Activated naive CD4-positive, alpha-beta T cell treated with anti-CD3 and anti-CD28 coated beads, Interleukin-2, amount 10 ng/mL, durations not matched to agents 7 days and 5 days (primary cell): ENCODE measurements around the gene CDC37L1.

Experiments used
- CTCF ChIA-PET: fragments of 350-600 bp; sonication (Branson Sonifier 250); formaldehyde crosslinking; loops from one replicate; lab custom pipeline; 2021; ENCODE audit warnings: antibody characterized with exemption; lab: Charles Lee
- DNase-seq: peaks from one replicate; pipeline ENCODE4 v3.0.0-alpha.2; 2020
- H3K27ac Mint-ChIP-seq: one replicate; pipeline ENCODE4 v1.8.0; 2021; ENCODE audit warnings: mild to moderate bottlenecking, moderate library complexity, mixed read lengths
- H3K27me3 Mint-ChIP-seq: one replicate; pipeline ENCODE4 v1.8.0; 2021; ENCODE audit warnings: mild to moderate bottlenecking, mixed read lengths
- H3K36me3 Mint-ChIP-seq: one replicate; pipeline ENCODE4 v1.8.0; 2021; ENCODE audit warnings: mixed read lengths
- H3K4me1 Mint-ChIP-seq: one replicate; pipeline ENCODE4 v1.8.0; 2021; ENCODE audit warnings: mixed read lengths
- H3K4me3 Mint-ChIP-seq: one replicate; pipeline ENCODE4 v1.8.0; 2021; ENCODE audit warnings: mild to moderate bottlenecking, moderate library complexity, mixed read lengths
- H3K9me3 Mint-ChIP-seq: one replicate; pipeline ENCODE4 v1.8.0; 2021; ENCODE audit warnings: mixed read lengths

Gene CDC37L1

GRCh38 chr9:4680173-4680525 lies 780 bp downstream of the CDC37L1 start:
- CTCF ChIA-PET: no interaction called here
- Mint-ChIP-seq H3K36me3 (peaks cover 15% of the 10 kb centered on the region), H3K27ac (no peak overlapping the region), H3K4me1 (peaks cover 3% of the 10 kb centered on the region), H3K9me3 (no peaks in the 10 kb centered on the region), H3K27me3 (peaks cover 3% of the 10 kb centered on the region), H3K4me3 (no peak overlapping the region)
- no peak for DNase-seq

GRCh38 chr9:4680750-4681149 lies 1.4 kb downstream of the CDC37L1 start:
- Mint-ChIP-seq H3K4me3 (no peak overlapping the region), H3K27ac (no peak overlapping the region), H3K4me1 (peaks cover 3% of the 10 kb centered on the region), H3K27me3 (peaks cover 2% of the 10 kb centered on the region), H3K9me3 (no peaks in the 10 kb centered on the region), H3K36me3 (peaks cover 16% of the 10 kb centered on the region)
- CTCF ChIA-PET: interaction anchor here (1.1 kb wide), 1 partner anchor 60 kb away, joined by 3 read pairs; no protein-coding TSS in a partner anchor
- no peak for DNase-seq

- H3K9me3 Mint-ChIP-seq: no peaks in the 10 kb centered on the region
- H3K4me3 Mint-ChIP-seq: no peak overlapping the region
- peaks cover 9% of the 10 kb centered on the region for H3K4me1 Mint-ChIP-seq
- no peak overlapping the region for H3K27ac Mint-ChIP-seq
- no peaks in the 10 kb centered on the region for H3K27me3 Mint-ChIP-seq
- H3K36me3 Mint-ChIP-seq: peaks cover 24% of the 10 kb centered on the region
- CTCF ChIA-PET: interaction anchor here (0.6 kb wide), 1 partner anchor 325 kb away, joined by 3 read pairs; no protein-coding TSS in a partner anchor
- DNase-seq: no peak
These were observed 5.5 kb downstream of the CDC37L1 start for GRCh38 chr9:4684820-4685219.

GRCh38 chr9:4686112-4686511 lies 6.7 kb downstream of the CDC37L1 start:
- H3K36me3 Mint-ChIP-seq: peaks cover 29% of the 10 kb centered on the region
- no peaks in the 10 kb centered on the region for H3K9me3 Mint-ChIP-seq
- peaks cover 13% of the 10 kb centered on the region for H3K4me1 Mint-ChIP-seq
- DNase-seq: no peak
- no peak overlapping the region for H3K4me3 Mint-ChIP-seq
- no peak overlapping the region for H3K27ac Mint-ChIP-seq
- CTCF ChIA-PET: no interaction called here
- H3K27me3 Mint-ChIP-seq: no peaks in the 10 kb centered on the region

- H3K4me1 Mint-ChIP-seq: peaks cover 13% of the 10 kb centered on the region
- H3K27me3 Mint-ChIP-seq: no peaks in the 10 kb centered on the region
- no peak overlapping the region for H3K4me3 Mint-ChIP-seq
- H3K27ac Mint-ChIP-seq: no peak overlapping the region
- CTCF ChIA-PET: no interaction called here
- no peak for DNase-seq
- peaks cover 33% of the 10 kb centered on the region for H3K36me3 Mint-ChIP-seq
- H3K9me3 Mint-ChIP-seq: no peaks in the 10 kb centered on the region
These were observed 7.2 kb downstream of the CDC37L1 start for GRCh38 chr9:4686584-4686983.

GRCh38 chr9:4689021-4689420 lies 9.7 kb downstream of the CDC37L1 start:
- H3K27ac Mint-ChIP-seq: no peak overlapping the region

GRCh38 chr9:4689687-4690104 lies 10.3 kb downstream of the CDC37L1 start:
- CTCF ChIA-PET: no interaction called here
- Mint-ChIP-seq H3K36me3 (peaks cover 32% of the 10 kb centered on the region), H3K27ac (no peak overlapping the region), H3K4me1 (peaks cover 10% of the 10 kb centered on the region), H3K9me3 (no peaks in the 10 kb centered on the region), H3K4me3 (no peak overlapping the region), H3K27me3 (no peaks in the 10 kb centered on the region)
- DNase-seq: no peak

More at GRCh38 chr9:4689021-4689420, 9.7 kb downstream of the CDC37L1 start:
- DNase-seq: no peak
- Mint-ChIP-seq H3K9me3 (no peaks in the 10 kb centered on the region), H3K27me3 (no peaks in the 10 kb centered on the region), H3K36me3 (peaks cover 33% of the 10 kb centered on the region), H3K4me1 (peaks cover 10% of the 10 kb centered on the region), H3K4me3 (no peak overlapping the region)
- CTCF ChIA-PET: no interaction called here

- no peak for DNase-seq
- Mint-ChIP-seq H3K9me3 (no peaks in the 10 kb centered on the region), H3K36me3 (peaks cover 27% of the 10 kb centered on the region), H3K27ac (no peak overlapping the region), H3K27me3 (no peaks in the 10 kb centered on the region), H3K4me3 (no peak overlapping the region), H3K4me1 (peaks cover 10% of the 10 kb centered on the region)
- CTCF ChIA-PET: no interaction called here
These were observed 10.8 kb downstream of the CDC37L1 start for GRCh38 chr9:4690144-4690543.

GRCh38 chr9:4691795-4692194 lies 12.4 kb downstream of the CDC37L1 start:
- Mint-ChIP-seq H3K9me3 (no peaks in the 10 kb centered on the region), H3K4me1 (peaks cover 10% of the 10 kb centered on the region), H3K27ac (peak overlapping the region; percentile 24), H3K27me3 (no peaks in the 10 kb centered on the region), H3K36me3 (peaks cover 26% of the 10 kb centered on the region), H3K4me3 (no peak overlapping the region)
- CTCF ChIA-PET: interaction anchor here (0.7 kb wide), 1 partner anchor 329 kb away, joined by 3 read pairs; no protein-coding TSS in a partner anchor
- no peak for DNase-seq

- Mint-ChIP-seq H3K4me1 (no peaks in the 10 kb centered on the region), H3K27ac (no peak overlapping the region), H3K27me3 (no peaks in the 10 kb centered on the region), H3K9me3 (no peaks in the 10 kb centered on the region), H3K4me3 (no peak overlapping the region), H3K36me3 (peaks cover 39% of the 10 kb centered on the region)
- no peak for DNase-seq
- CTCF ChIA-PET: no interaction called here
These were observed 20.7 kb downstream of the CDC37L1 start for GRCh38 chr9:4700091-4700490.

GRCh38 chr9:4700932-4701331 lies 21.6 kb downstream of the CDC37L1 start:
- CTCF ChIA-PET: interaction anchor here (0.6 kb wide), 1 partner anchor 361 kb away, joined by 6 read pairs; no protein-coding TSS in a partner anchor
- Mint-ChIP-seq H3K36me3 (peaks cover 42% of the 10 kb centered on the region), H3K9me3 (no peaks in the 10 kb centered on the region), H3K27ac (no peak overlapping the region), H3K27me3 (no peaks in the 10 kb centered on the region), H3K4me3 (no peak overlapping the region), H3K4me1 (no peaks in the 10 kb centered on the region)
- no peak for DNase-seq

- Mint-ChIP-seq H3K27me3 (no peaks in the 10 kb centered on the region), H3K36me3 (peaks cover 44% of the 10 kb centered on the region), H3K9me3 (no peaks in the 10 kb centered on the region), H3K27ac (no peak overlapping the region), H3K4me1 (no peaks in the 10 kb centered on the region), H3K4me3 (no peak overlapping the region)
- CTCF ChIA-PET: interaction anchor here (0.5 to 0.6 kb wide), 2 partner anchors 361 to 474 kb away, joined by 3 to 6 read pairs; no protein-coding TSS in a partner anchor
- DNase-seq: no peak
These were observed 22.2 kb downstream of the CDC37L1 start for GRCh38 chr9:4701526-4701925.

- peaks cover 55% of the 10 kb centered on the region for H3K36me3 Mint-ChIP-seq
These were observed 24.8 kb downstream of the CDC37L1 start for GRCh38 chr9:4704129-4704528.

GRCh38 chr9:4706021-4706420 lies 26.7 kb downstream of the CDC37L1 start:
- peaks cover 59% of the 10 kb centered on the region for H3K36me3 Mint-ChIP-seq

More at GRCh38 chr9:4704129-4704528, 24.8 kb downstream of the CDC37L1 start:
- no peaks in the 10 kb centered on the region for H3K9me3 Mint-ChIP-seq
- H3K27ac Mint-ChIP-seq: no peak overlapping the region
- DNase-seq: no peak
- H3K4me3 Mint-ChIP-seq: no peak overlapping the region
- H3K27me3 Mint-ChIP-seq: no peaks in the 10 kb centered on the region
- peaks cover 5% of the 10 kb centered on the region for H3K4me1 Mint-ChIP-seq
- CTCF ChIA-PET: interaction anchor here (1.2 kb wide), 1 partner anchor 18 kb away, joined by 3 read pairs; no protein-coding TSS in a partner anchor

GRCh38 chr9:4706971-4707622 lies 27.7 kb downstream of the CDC37L1 start:
- H3K27ac Mint-ChIP-seq: no peak overlapping the region
- H3K9me3 Mint-ChIP-seq: no peaks in the 10 kb centered on the region
- H3K36me3 Mint-ChIP-seq: peaks cover 60% of the 10 kb centered on the region
- H3K4me1 Mint-ChIP-seq: peaks cover 5% of the 10 kb centered on the region
- no peak overlapping the region for H3K4me3 Mint-ChIP-seq
- H3K27me3 Mint-ChIP-seq: no peaks in the 10 kb centered on the region
- DNase-seq: no peak
- CTCF ChIA-PET: interaction anchor here (1.1 kb wide), 1 partner anchor 33 kb away, joined by 3 read pairs; no protein-coding TSS in a partner anchor

More at GRCh38 chr9:4706021-4706420, 26.7 kb downstream of the CDC37L1 start:
- Mint-ChIP-seq H3K27ac (no peak overlapping the region), H3K4me1 (peaks cover 5% of the 10 kb centered on the region), H3K4me3 (no peak overlapping the region), H3K27me3 (no peaks in the 10 kb centered on the region), H3K9me3 (no peaks in the 10 kb centered on the region)
- CTCF ChIA-PET: no interaction called here
- DNase-seq: no peak
